Dendritic cell treated with granulocyte-macrophage colony-stimulating factor and Interleukin-4, amounts not matched to agents 40 ng/mL and 50 ng/mL, for 4 days (primary cell): ENCODE measurements around the gene GAS7.

Experiments
- H3K27ac Mint-ChIP-seq: one replicate; pipeline ENCODE4 v1.8.0; 2022; ENCODE audit warnings: mild to moderate bottlenecking, mixed read lengths
- H3K27me3 Mint-ChIP-seq: one replicate; pipeline ENCODE4 v1.8.0; 2022; ENCODE audit warnings: mild to moderate bottlenecking, mixed read lengths
- H3K36me3 Mint-ChIP-seq: one replicate; pipeline ENCODE4 v1.8.0; 2022; ENCODE audit warnings: low read depth, mixed read lengths
- H3K4me1 Mint-ChIP-seq: one replicate; pipeline ENCODE4 v1.8.0; 2022; ENCODE audit warnings: low read depth, mixed read lengths
- H3K4me3 Mint-ChIP-seq: one replicate; pipeline ENCODE4 v1.8.0; 2022; ENCODE audit warnings: mild to moderate bottlenecking, moderate library complexity, mixed read lengths
- H3K9me3 Mint-ChIP-seq: one replicate; pipeline ENCODE4 v1.8.0; 2022; ENCODE audit warnings: mixed read lengths
- intact Hi-C: fragments of 100-400 bp; cut with micrococcal nuclease; formaldehyde crosslinking; loops from one replicate; pipeline ENCODE4 v1.15.0; 2022

The GAS7 gene

GRCh38 chr17:9938764-9939163 lies 259.6 kb downstream of the GAS7 start:
- intact Hi-C loops = no loop called here

GRCh38 chr17:9937901-9938300 lies 260.5 kb downstream of the GAS7 start:
- Mint-ChIP-seq H3K4me1 (peaks cover 24% of the 10 kb centered on the region), H3K27ac (no peak overlapping the region), H3K4me3 (no peak overlapping the region), H3K27me3 (no peaks in the 10 kb centered on the region), H3K9me3 (peaks cover 19% of the 10 kb centered on the region), H3K36me3 (peaks cover 92% of the 10 kb centered on the region)
- intact Hi-C loops = no loop called here

More at GRCh38 chr17:9938764-9939163, 259.6 kb downstream of the GAS7 start:
- Mint-ChIP-seq H3K27me3 (no peaks in the 10 kb centered on the region), H3K36me3 (peaks cover 92% of the 10 kb centered on the region), H3K9me3 (peaks cover 19% of the 10 kb centered on the region), H3K4me3 (no peak overlapping the region), H3K27ac (no peak overlapping the region), H3K4me1 (peaks cover 24% of the 10 kb centered on the region)

- no peak overlapping the region for H3K27ac Mint-ChIP-seq
- H3K27me3 Mint-ChIP-seq = no peaks in the 10 kb centered on the region
- peaks cover 19% of the 10 kb centered on the region for H3K9me3 Mint-ChIP-seq
- H3K4me3 Mint-ChIP-seq = no peak overlapping the region
- intact Hi-C loops = no loop called here
- peaks cover 24% of the 10 kb centered on the region for H3K4me1 Mint-ChIP-seq
- peaks cover 92% of the 10 kb centered on the region for H3K36me3 Mint-ChIP-seq
Measured at GRCh38 chr17:9937241-9937761, 261.1 kb downstream of the GAS7 start.

GRCh38 chr17:9936095-9936494 lies 262.3 kb downstream of the GAS7 start:
- peaks cover 92% of the 10 kb centered on the region for H3K36me3 Mint-ChIP-seq
- H3K27me3 Mint-ChIP-seq = no peaks in the 10 kb centered on the region
- peaks cover 24% of the 10 kb centered on the region for H3K4me1 Mint-ChIP-seq
- H3K4me3 Mint-ChIP-seq = no peak overlapping the region
- H3K27ac Mint-ChIP-seq = peak overlapping the region; percentile 27
- intact Hi-C loops = no loop called here
- peaks cover 14% of the 10 kb centered on the region for H3K9me3 Mint-ChIP-seq

GRCh38 chr17:9935408-9935807 lies 263.0 kb downstream of the GAS7 start:
- intact Hi-C loops = no loop called here
- peaks cover 7% of the 10 kb centered on the region for H3K9me3 Mint-ChIP-seq
- no peaks in the 10 kb centered on the region for H3K27me3 Mint-ChIP-seq
- H3K4me3 Mint-ChIP-seq = no peak overlapping the region
- peaks cover 92% of the 10 kb centered on the region for H3K36me3 Mint-ChIP-seq
- peak overlapping the region; percentile 27 for H3K27ac Mint-ChIP-seq
- peaks cover 24% of the 10 kb centered on the region for H3K4me1 Mint-ChIP-seq

- H3K9me3 Mint-ChIP-seq = no peaks in the 10 kb centered on the region
- intact Hi-C loops = no loop called here
- H3K36me3 Mint-ChIP-seq = peaks cover 89% of the 10 kb centered on the region
- H3K4me3 Mint-ChIP-seq = no peak overlapping the region
- no peak overlapping the region for H3K27ac Mint-ChIP-seq
- no peaks in the 10 kb centered on the region for H3K27me3 Mint-ChIP-seq
- H3K4me1 Mint-ChIP-seq = peaks cover 24% of the 10 kb centered on the region
Measured at GRCh38 chr17:9934331-9934730, 264.1 kb downstream of the GAS7 start.

GRCh38 chr17:9932491-9932890 lies 265.9 kb downstream of the GAS7 start:
- intact Hi-C loops = no loop called here
- Mint-ChIP-seq H3K36me3 (peaks cover 80% of the 10 kb centered on the region), H3K4me3 (no peak overlapping the region), H3K27me3 (no peaks in the 10 kb centered on the region), H3K27ac (no peak overlapping the region), H3K4me1 (peaks cover 22% of the 10 kb centered on the region), H3K9me3 (no peaks in the 10 kb centered on the region)

- intact Hi-C loops = no loop called here
- Mint-ChIP-seq H3K4me1 (peaks cover 10% of the 10 kb centered on the region), H3K27ac (no peak overlapping the region), H3K27me3 (no peaks in the 10 kb centered on the region), H3K4me3 (no peak overlapping the region), H3K36me3 (peaks cover 86% of the 10 kb centered on the region), H3K9me3 (no peaks in the 10 kb centered on the region)
Measured at GRCh38 chr17:9931144-9931741, 267.2 kb downstream of the GAS7 start.

GRCh38 chr17:9929871-9930270 lies 268.5 kb downstream of the GAS7 start:
- H3K27me3 Mint-ChIP-seq = no peaks in the 10 kb centered on the region
- no peak overlapping the region for H3K4me3 Mint-ChIP-seq
- peaks cover 3% of the 10 kb centered on the region for H3K4me1 Mint-ChIP-seq
- intact Hi-C loops = loop anchor here (10.0 kb wide), 1 partner anchor 685 kb away; no protein-coding TSS in a partner anchor
- no peak overlapping the region for H3K27ac Mint-ChIP-seq
- H3K9me3 Mint-ChIP-seq = no peaks in the 10 kb centered on the region
- H3K36me3 Mint-ChIP-seq = peaks cover 89% of the 10 kb centered on the region

GRCh38 chr17:9928601-9929333 lies 269.6 kb downstream of the GAS7 start:
- no peaks in the 10 kb centered on the region for H3K27me3 Mint-ChIP-seq
- H3K4me3 Mint-ChIP-seq = no peak overlapping the region
- intact Hi-C loops = loop anchor here (10.0 kb wide), 1 partner anchor 686 kb away; no protein-coding TSS in a partner anchor
- H3K9me3 Mint-ChIP-seq = no peaks in the 10 kb centered on the region
- H3K4me1 Mint-ChIP-seq = peaks cover 5% of the 10 kb centered on the region
- peaks cover 81% of the 10 kb centered on the region for H3K36me3 Mint-ChIP-seq
- no peak overlapping the region for H3K27ac Mint-ChIP-seq

- Mint-ChIP-seq H3K9me3 (no peaks in the 10 kb centered on the region), H3K4me3 (no peak overlapping the region), H3K4me1 (peaks cover 5% of the 10 kb centered on the region), H3K27ac (no peak overlapping the region), H3K27me3 (no peaks in the 10 kb centered on the region), H3K36me3 (peaks cover 81% of the 10 kb centered on the region)
- intact Hi-C loops = loop anchor here (10.0 kb wide), 1 partner anchor 689 kb away; no protein-coding TSS in a partner anchor
Measured at GRCh38 chr17:9926150-9926804, 272.1 kb downstream of the GAS7 start.

GRCh38 chr17:9925457-9925856 lies 272.9 kb downstream of the GAS7 start:
- intact Hi-C loops = loop anchor here (10.0 kb wide), 1 partner anchor 689 kb away; no protein-coding TSS in a partner anchor
- Mint-ChIP-seq H3K27me3 (no peaks in the 10 kb centered on the region), H3K4me3 (no peak overlapping the region)

GRCh38 chr17:9924735-9925191 lies 273.6 kb downstream of the GAS7 start:
- no peaks in the 10 kb centered on the region for H3K9me3 Mint-ChIP-seq
- intact Hi-C loops = loop anchor here (10.0 kb wide), 1 partner anchor 690 kb away; no protein-coding TSS in a partner anchor
- no peaks in the 10 kb centered on the region for H3K27me3 Mint-ChIP-seq
- H3K4me1 Mint-ChIP-seq = peaks cover 5% of the 10 kb centered on the region
- H3K27ac Mint-ChIP-seq = no peak overlapping the region
- peaks cover 81% of the 10 kb centered on the region for H3K36me3 Mint-ChIP-seq
- H3K4me3 Mint-ChIP-seq = no peak overlapping the region

More at GRCh38 chr17:9925457-9925856, 272.9 kb downstream of the GAS7 start:
- peaks cover 81% of the 10 kb centered on the region for H3K36me3 Mint-ChIP-seq
- H3K4me1 Mint-ChIP-seq = peaks cover 5% of the 10 kb centered on the region
- H3K27ac Mint-ChIP-seq = no peak overlapping the region
- H3K9me3 Mint-ChIP-seq = no peaks in the 10 kb centered on the region
